ENCODE measurements around the gene AQP4.

- TF ChIP-seq, protein P1, sequence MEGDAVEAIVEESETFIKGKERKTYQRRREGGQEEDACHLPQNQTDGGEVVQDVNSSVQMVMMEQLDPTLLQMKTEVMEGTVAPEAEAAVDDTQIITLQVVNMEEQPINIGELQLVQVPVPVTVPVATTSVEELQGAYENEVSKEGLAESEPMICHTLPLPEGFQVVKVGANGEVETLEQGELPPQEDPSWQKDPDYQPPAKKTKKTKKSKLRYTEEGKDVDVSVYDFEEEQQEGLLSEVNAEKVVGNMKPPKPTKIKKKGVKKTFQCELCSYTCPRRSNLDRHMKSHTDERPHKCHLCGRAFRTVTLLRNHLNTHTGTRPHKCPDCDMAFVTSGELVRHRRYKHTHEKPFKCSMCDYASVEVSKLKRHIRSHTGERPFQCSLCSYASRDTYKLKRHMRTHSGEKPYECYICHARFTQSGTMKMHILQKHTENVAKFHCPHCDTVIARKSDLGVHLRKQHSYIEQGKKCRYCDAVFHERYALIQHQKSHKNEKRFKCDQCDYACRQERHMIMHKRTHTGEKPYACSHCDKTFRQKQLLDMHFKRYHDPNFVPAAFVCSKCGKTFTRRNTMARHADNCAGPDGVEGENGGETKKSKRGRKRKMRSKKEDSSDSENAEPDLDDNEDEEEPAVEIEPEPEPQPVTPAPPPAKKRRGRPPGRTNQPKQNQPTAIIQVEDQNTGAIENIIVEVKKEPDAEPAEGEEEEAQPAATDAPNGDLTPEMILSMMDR (IDR thresholded peaks at IDR 0.05), result no peak
- TF ChIP-seq POLR2A (IDR thresholded peaks at IDR 0.05) (no peak), POLR2AphosphoS5 (IDR thresholded peaks at IDR 0.05; ENCODE audit: insufficient read depth in 1 of 2, low read depth in 1 of 2) (no peak)
These were observed 2.0 kb upstream of the AQP4 start for GRCh38 chr18:26867471-26867870.
